ENCODE data around the gene KCNH1. TPM values are rescaled to one million over a fixed set of nuclear protein-coding genes. Genes with fewer than 3 reads are reported as not detected.

Gene KCNH1
- polyA plus RNA-seq, 1 of the 3 experiments (the other 2 are of a cell fraction) = 0.08 TPM

GRCh38 chr1:210645582-210646257 lies 488.2 kb downstream of the KCNH1 start:
- Histone ChIP-seq H3K4me1 (ENCODE audit: control insufficient read depth in 1 of 2, insufficient read depth in 2 of 2, low read depth in 1 of 2, low read length in 1 of 2) (peaks cover 9 to 18% of the 10 kb centered on the region in 2 experiments; a peak in 3 of 4 replicates), H3K79me2 (ENCODE audit: insufficient read depth) (no peaks in the 10 kb centered on the region), H3K4me2 (no peak overlapping the region), H3K27me3 (ENCODE audit: insufficient read depth) (no peaks in the 10 kb centered on the region), H2AFZ (ENCODE audit: low read depth) (no peak overlapping the region), H3K9me2 (no peaks in the 10 kb centered on the region), H3F3A (replicated peaks; ENCODE audit: insufficient read depth) (no peaks in the 10 kb centered on the region), H3K4me3 (ENCODE audit: low read depth in 2 of 2, low read length in 1 of 2) (no peak overlapping the region), H3K9me3 (no peaks in the 10 kb centered on the region), H3K9ac (no peak overlapping the region), H4K20me1 (ENCODE audit: insufficient read depth) (no peaks in the 10 kb centered on the region), H3K27ac (ENCODE audit: low read depth in 2 of 2, low read length in 1 of 2) (no peak overlapping the region), H3K36me3 (replicated peaks in 1 of 2; ENCODE audit: control insufficient read depth in 1 of 2, insufficient read depth in 2 of 2, low read length in 1 of 2) (no peaks in the 10 kb centered on the region)
- ChIA-PET CTCF (interaction anchor here (1.5 to 2.1 kb wide), 2 partner anchors 10 to 488 kb away, joined by 4 to 5 read pairs; partner anchors contain the start of gene KCNH1), POLR2A (no interaction called here)
- WGBS (ENCODE audit: low lambda C conversion rate) = 83% methylated on average over 7 of the region's 7 CpGs
- TF ChIP-seq TCF12 (IDR thresholded peaks at IDR 0.05) (no peak), GATA2 (CRISPR knock-in tag; IDR thresholded peaks at IDR 0.05) (no peak), NRF1 (IDR thresholded peaks at IDR 0.05; ENCODE audit: low read depth, low read length) (no peak), GABPA (IDR thresholded peaks at IDR 0.05; ENCODE audit: low read depth) (no peak), SMC3 (IDR thresholded peaks at IDR 0.05; ENCODE audit: low read depth, low read length) (no peak), ELF1 (IDR thresholded peaks at IDR 0.05) (no peak), JUND (IDR thresholded peaks at IDR 0.05) (no peak), RCOR1 (IDR thresholded peaks at IDR 0.05; ENCODE audit: low read length) (no peak), YY1 (IDR thresholded peaks at IDR 0.05; ENCODE audit: low read depth) (no peak), TEAD4 (IDR thresholded peaks at IDR 0.05; ENCODE audit: borderline replicate concordance, insufficient read depth) (no peak)
- TF ChIP-seq, protein P1, sequence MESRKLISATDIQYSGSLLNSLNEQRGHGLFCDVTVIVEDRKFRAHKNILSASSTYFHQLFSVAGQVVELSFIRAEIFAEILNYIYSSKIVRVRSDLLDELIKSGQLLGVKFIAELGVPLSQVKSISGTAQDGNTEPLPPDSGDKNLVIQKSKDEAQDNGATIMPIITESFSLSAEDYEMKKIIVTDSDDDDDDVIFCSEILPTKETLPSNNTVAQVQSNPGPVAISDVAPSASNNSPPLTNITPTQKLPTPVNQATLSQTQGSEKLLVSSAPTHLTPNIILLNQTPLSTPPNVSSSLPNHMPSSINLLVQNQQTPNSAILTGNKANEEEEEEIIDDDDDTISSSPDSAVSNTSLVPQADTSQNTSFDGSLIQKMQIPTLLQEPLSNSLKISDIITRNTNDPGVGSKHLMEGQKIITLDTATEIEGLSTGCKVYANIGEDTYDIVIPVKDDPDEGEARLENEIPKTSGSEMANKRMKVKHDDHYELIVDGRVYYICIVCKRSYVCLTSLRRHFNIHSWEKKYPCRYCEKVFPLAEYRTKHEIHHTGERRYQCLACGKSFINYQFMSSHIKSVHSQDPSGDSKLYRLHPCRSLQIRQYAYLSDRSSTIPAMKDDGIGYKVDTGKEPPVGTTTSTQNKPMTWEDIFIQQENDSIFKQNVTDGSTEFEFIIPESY (IDR thresholded peaks at IDR 0.05; ENCODE audit: borderline replicate concordance, low read depth) = no peak
- no peak for DNase-seq

GRCh38 chr1:210641582-210641981 lies 492.4 kb downstream of the KCNH1 start:
- peaks cover 0 to 4% of the 10 kb centered on the region in 2 experiments; a peak in 1 of 4 replicates for H3K4me1 ChIP-seq (ENCODE audit: control insufficient read depth in 1 of 2, insufficient read depth in 2 of 2, low read depth in 1 of 2, low read length in 1 of 2)
- H3K9me3 ChIP-seq = no peaks in the 10 kb centered on the region
- TF ChIP-seq, protein P2, sequence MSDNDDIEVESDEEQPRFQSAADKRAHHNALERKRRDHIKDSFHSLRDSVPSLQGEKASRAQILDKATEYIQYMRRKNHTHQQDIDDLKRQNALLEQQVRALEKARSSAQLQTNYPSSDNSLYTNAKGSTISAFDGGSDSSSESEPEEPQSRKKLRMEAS (IDR thresholded peaks at IDR 0.05; ENCODE audit: low read depth) = no peak
- TF ChIP-seq, protein P1 (IDR thresholded peaks at IDR 0.05; ENCODE audit: borderline replicate concordance, low read depth) = no peak
- TF ChIP-seq POLR2AphosphoS5 (IDR thresholded peaks at IDR 0.05; ENCODE audit: low read depth, low read length) (no peak), JUND (IDR thresholded peaks at IDR 0.05) (no peak), EZH2phosphoT487 (IDR thresholded peaks at IDR 0.05; ENCODE audit: borderline replicate concordance, low read depth) (no peak), CHD2 (IDR thresholded peaks at IDR 0.05; ENCODE audit: low read length, partially characterized antibody) (no peak), YY1 (IDR thresholded peaks at IDR 0.05; ENCODE audit: low read depth) (no peak)
- TF ChIP-seq, protein P3, sequence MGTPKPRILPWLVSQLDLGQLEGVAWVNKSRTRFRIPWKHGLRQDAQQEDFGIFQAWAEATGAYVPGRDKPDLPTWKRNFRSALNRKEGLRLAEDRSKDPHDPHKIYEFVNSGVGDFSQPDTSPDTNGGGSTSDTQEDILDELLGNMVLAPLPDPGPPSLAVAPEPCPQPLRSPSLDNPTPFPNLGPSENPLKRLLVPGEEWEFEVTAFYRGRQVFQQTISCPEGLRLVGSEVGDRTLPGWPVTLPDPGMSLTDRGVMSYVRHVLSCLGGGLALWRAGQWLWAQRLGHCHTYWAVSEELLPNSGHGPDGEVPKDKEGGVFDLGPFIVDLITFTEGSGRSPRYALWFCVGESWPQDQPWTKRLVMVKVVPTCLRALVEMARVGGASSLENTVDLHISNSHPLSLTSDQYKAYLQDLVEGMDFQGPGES (IDR thresholded peaks at IDR 0.05; ENCODE audit: low read depth, low read length) = no peak
- H3K79me2 ChIP-seq (ENCODE audit: insufficient read depth) = no peaks in the 10 kb centered on the region
- ChIA-PET CTCF (interaction anchor here (1.5 kb wide), 1 partner anchor 493 kb away, joined by 4 read pairs; the partner anchor contains the start of gene KCNH1), POLR2A (no interaction called here)
- no peak overlapping the region for H3K27ac ChIP-seq (ENCODE audit: low read depth in 2 of 2, low read length in 1 of 2)
- no peak for DNase-seq
- H3K36me3 ChIP-seq (replicated peaks in 1 of 2; ENCODE audit: control insufficient read depth in 1 of 2, insufficient read depth in 2 of 2, low read length in 1 of 2) = no peaks in the 10 kb centered on the region
- no peaks in the 10 kb centered on the region for H4K20me1 ChIP-seq (ENCODE audit: insufficient read depth)
- no peaks in the 10 kb centered on the region for H3K9me2 ChIP-seq
- no peak overlapping the region for H2AFZ ChIP-seq (ENCODE audit: low read depth)
- H3K4me2 ChIP-seq = no peak overlapping the region
- no peaks in the 10 kb centered on the region for H3F3A ChIP-seq (replicated peaks; ENCODE audit: insufficient read depth)
- H3K4me3 ChIP-seq (ENCODE audit: low read depth in 2 of 2, low read length in 1 of 2) = no peak overlapping the region
- 77% methylated on average over 5 of the region's 5 CpGs for WGBS (ENCODE audit: low lambda C conversion rate)
- H3K27me3 ChIP-seq (ENCODE audit: insufficient read depth) = no peaks in the 10 kb centered on the region
- no peak overlapping the region for H3K9ac ChIP-seq
